ENCODE measurements around the gene TMEM52B. TPM values are rescaled to one million over a fixed set of nuclear protein-coding genes. Genes with fewer than 3 reads are reported as not detected.

The TMEM52B gene
- total and polyA plus RNA-seq, 9 of the 15 experiments (the other 6 are each of a cell fraction or from before 2014, with no cell fraction given) = not detected

- TF ChIP-seq ZNF655 (CRISPR knock-in tag; IDR thresholded peaks at IDR 0.05) = no peak
- TF ChIP-seq MAX (CRISPR knock-in tag; IDR thresholded peaks at IDR 0.05) = peak; percentile 33; the same call in 1 of the 2 replicates
- no peak for TF ChIP-seq HEY1 (CRISPR knock-in tag; IDR thresholded peaks at IDR 0.05; ENCODE audit: borderline replicate concordance)
- peak; percentile 45; the same call in 1 of the 2 replicates for TF ChIP-seq NCOR1 (IDR thresholded peaks at IDR 0.05)
- no peak for TF ChIP-seq NUFIP1 (IDR thresholded peaks at IDR 0.05; ENCODE audit: partially characterized antibody)
- no peak for TF ChIP-seq ESRRB (CRISPR knock-in tag; IDR thresholded peaks at IDR 0.05; ENCODE audit: borderline replicate concordance)
- peak; percentile 93 for TF ChIP-seq NFE2 (IDR thresholded peaks at IDR 0.05; ENCODE audit: low read depth)
- TF ChIP-seq MCM2 (IDR thresholded peaks at IDR 0.05; ENCODE audit: low read depth) = no peak
- TF ChIP-seq RBFOX2 (IDR thresholded peaks at IDR 0.05; ENCODE audit: low read depth, low read length) = peak; percentile 74
- peak; percentile 30; the same call in 1 of the 2 replicates for TF ChIP-seq BCOR (IDR thresholded peaks at IDR 0.05)
- peak; percentile 71; the same call in 1 of the 2 replicates for TF ChIP-seq CTBP1 (IDR thresholded peaks at IDR 0.05; ENCODE audit: borderline replicate concordance)
- 0 out of 2 replicates have a peak, but pooled peaks have one; percentile 34 for TF ChIP-seq NBN (IDR thresholded peaks at IDR 0.05; ENCODE audit: low read depth)
- TF ChIP-seq ZBTB12 (CRISPR knock-in tag; IDR thresholded peaks at IDR 0.05) = peak; percentile 55
- no peak for TF ChIP-seq ZNF431 (CRISPR knock-in tag; IDR thresholded peaks at IDR 0.05)
- no peak for TF ChIP-seq ZSCAN29 (IDR thresholded peaks at IDR 0.05)
- no peak for TF ChIP-seq ZNF239 (CRISPR knock-in tag; IDR thresholded peaks at IDR 0.05)
- peak; percentile 64 for TF ChIP-seq PKNOX1 (IDR thresholded peaks at IDR 0.05)
- peak; percentile 35 for TF ChIP-seq MEIS2 (IDR thresholded peaks at IDR 0.05; ENCODE audit: partially characterized antibody)
- no peak for TF ChIP-seq ARID3A (IDR thresholded peaks at IDR 0.05; ENCODE audit: borderline replicate concordance, low read depth, low read length)
- no peak for TF ChIP-seq ZNF766 (CRISPR knock-in tag; conservative IDR thresholded peaks at IDR 0.05)
- no peak for TF ChIP-seq ILF3 (IDR thresholded peaks at IDR 0.05; ENCODE audit: borderline replicate concordance)
- TF ChIP-seq ADNP (tag; IDR thresholded peaks at IDR 0.05) = peak; percentile 91
- TF ChIP-seq POLR3A (IDR thresholded peaks at IDR 0.05; ENCODE audit: borderline replicate concordance, extremely low read depth, insufficient read depth, insufficient read length) = peak; percentile 51
- no peak for TF ChIP-seq POLR3G (IDR thresholded peaks at IDR 0.05; ENCODE audit: extremely low read depth, insufficient read length, insufficient replicate concordance)
- no peak for TF ChIP-seq ZNF140 (CRISPR knock-in tag; IDR thresholded peaks at IDR 0.05)
Measured at GRCh38 chr12:10211940-10212738, 33.3 kb downstream of the TMEM52B start (continued).

Data from K562 (cell line).